Measurements from ENCODE around the gene INSYN1.

INSYN1 gene

GRCh38 chr15:73760330-73761329 lies 7.5 kb upstream of the INSYN1 start:
- DNase-seq (ENCODE audit: insufficient read length, low spot score) = no peak
- no peak for FAIRE-seq
- TF ChIP-seq CTCF (IDR thresholded peaks at IDR 0.05; ENCODE audit: insufficient read depth, missing control alignments) = no peak

GRCh38 chr15:73758461-73758860 lies 5.3 kb upstream of the INSYN1 start:
- TF ChIP-seq CTCF (IDR thresholded peaks at IDR 0.05; ENCODE audit: insufficient read depth, missing control alignments) = no peak
- FAIRE-seq (no peak), DNase-seq (ENCODE audit: insufficient read length, low spot score) (no peak)

GRCh38 chr15:73757571-73757970 lies 4.4 kb upstream of the INSYN1 start:
- no peak for FAIRE-seq
- no peak for TF ChIP-seq CTCF (IDR thresholded peaks at IDR 0.05; ENCODE audit: insufficient read depth, missing control alignments)
- no peak for DNase-seq (ENCODE audit: insufficient read length, low spot score)

- FAIRE-seq = no peak
- TF ChIP-seq CTCF (IDR thresholded peaks at IDR 0.05; ENCODE audit: insufficient read depth, missing control alignments) = no peak
- no peak for DNase-seq (ENCODE audit: insufficient read length, low spot score)
These were observed 3.9 kb upstream of the INSYN1 start for GRCh38 chr15:73756947-73757513.

- FAIRE-seq (no peak), DNase-seq (ENCODE audit: insufficient read length, low spot score) (no peak)
- TF ChIP-seq CTCF (IDR thresholded peaks at IDR 0.05; ENCODE audit: insufficient read depth, missing control alignments) = no peak
These were observed 3.2 kb upstream of the INSYN1 start for GRCh38 chr15:73756390-73756789.

- no peak for TF ChIP-seq CTCF (IDR thresholded peaks at IDR 0.05; ENCODE audit: insufficient read depth, missing control alignments)
- FAIRE-seq (no peak), DNase-seq (ENCODE audit: insufficient read length, low spot score) (no peak)
These were observed 2.8 kb upstream of the INSYN1 start for GRCh38 chr15:73755946-73756345.

- FAIRE-seq (no peak), DNase-seq (ENCODE audit: insufficient read length, low spot score) (no peak)
- TF ChIP-seq CTCF (IDR thresholded peaks at IDR 0.05; ENCODE audit: insufficient read depth, missing control alignments) = no peak
These were observed 2.3 kb upstream of the INSYN1 start for GRCh38 chr15:73755481-73755880.
